ENCODE results near the gene TAS2R10.

The TAS2R10 gene

DNA sequence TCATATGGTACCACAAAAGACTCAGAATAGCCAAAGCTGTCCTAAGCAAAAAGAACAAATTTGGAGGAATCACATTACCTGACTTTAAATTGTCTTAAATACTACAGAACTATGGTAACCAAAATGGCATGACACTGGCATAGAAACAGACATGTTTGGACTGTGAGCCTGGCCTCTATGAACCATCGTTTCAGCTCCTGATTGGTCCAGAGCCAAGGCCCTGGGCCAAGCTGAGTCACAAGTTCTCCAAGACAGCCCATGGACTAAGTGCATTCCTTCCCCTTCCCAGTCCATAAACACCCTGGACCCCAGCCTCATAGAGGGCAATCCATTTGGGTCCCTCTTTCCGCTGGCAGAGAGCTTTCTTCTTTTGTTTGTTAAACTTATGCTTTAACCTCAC is 35.2 kb upstream of the TAS2R10 start:
- Histone ChIP-seq H3K4me2 (ENCODE audit: insufficient read depth, low read length, poor library complexity, severe bottlenecking) (no peak overlapping the region), H3K36me3 (replicated peaks in 1 of 2; ENCODE audit: control insufficient read depth in 2 of 2, insufficient read depth in 2 of 2, low read length in 2 of 2) (peaks cover 2 to 13% of the 10 kb centered on the region in 2 donors), H2BK12ac (ENCODE audit: low read length) (no peak overlapping the region), H3K23ac (ENCODE audit: low read depth, low read length, poor library complexity) (no peak overlapping the region), H2AFZ (ENCODE audit: low read length) (no peak overlapping the region), H4K8ac (ENCODE audit: low read depth, low read length) (no peak overlapping the region), H2BK120ac (ENCODE audit: low read depth, low read length) (no peak overlapping the region), H3K4ac (ENCODE audit: low read length) (no peak overlapping the region), H3K27ac (replicated peaks; ENCODE audit: low read length) (no peak overlapping the region), H3K9me3 (replicated peaks in 1 of 2; ENCODE audit: control insufficient read depth in 2 of 2, insufficient read depth in 1 of 2, low read depth in 1 of 2, low read length in 2 of 2) (peaks cover 6 to 37% of the 10 kb centered on the region in 2 donors), H3K9ac (ENCODE audit: low read depth, low read length, poor library complexity) (no peak overlapping the region), H2BK15ac (ENCODE audit: low read length) (no peak overlapping the region), H4K91ac (ENCODE audit: low read depth, low read length, poor library complexity) (no peak overlapping the region), H3K4me1 (ENCODE audit: control insufficient read depth in 2 of 2, insufficient read depth in 1 of 2, low read depth in 1 of 2, low read length in 2 of 2) (no peaks in the 10 kb centered on the region), H3K18ac (ENCODE audit: low read length) (no peak overlapping the region), H3K4me3 (ENCODE audit: low read length in 2 of 2) (no peak overlapping the region), H3K27me3 (ENCODE audit: control insufficient read depth in 3 of 3, insufficient read depth in 3 of 3, low read depth in 1 of 3, low read length in 3 of 3) (no peaks in the 10 kb centered on the region), H2AK5ac (ENCODE audit: low read depth, low read length) (no peak overlapping the region), H3K14ac (ENCODE audit: low read length) (no peak overlapping the region), H2BK5ac (ENCODE audit: low read length) (no peak overlapping the region), H3K79me1 (ENCODE audit: low read depth, low read length) (no peaks in the 10 kb centered on the region)
- WGBS, 2 donors (ENCODE audit: extremely low coverage in 2 of 2, insufficient read length in 2 of 2, insufficient replicate concordance in 1 of 2) = no CpG with 5 or more reads among the region's 2 CpGs
- DNase-seq (ENCODE audit: low spot score) = no peak

DNA sequence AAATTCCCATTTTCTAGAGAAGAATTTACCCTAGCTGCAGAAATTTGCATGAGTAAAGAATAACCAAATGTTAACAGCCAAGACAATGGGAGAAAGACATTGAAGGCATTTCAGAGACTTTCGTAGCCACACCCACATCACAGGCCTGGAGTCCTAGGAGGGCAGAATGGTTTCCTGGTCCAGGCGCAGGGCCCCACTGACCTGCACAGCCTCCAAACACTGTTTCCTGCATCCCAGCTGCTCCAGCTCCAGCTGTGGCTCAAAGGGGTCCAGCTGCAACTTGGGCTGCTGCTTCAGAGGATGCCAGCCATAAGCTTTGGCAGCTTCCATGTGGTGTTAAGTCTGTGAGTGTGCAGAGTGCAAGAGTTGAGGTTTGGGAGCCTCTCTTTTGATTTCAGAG is 29.6 kb upstream of the TAS2R10 start:
- Histone ChIP-seq H3K4ac (ENCODE audit: low read length) (no peak overlapping the region), H3K18ac (ENCODE audit: low read length) (no peak overlapping the region), H3K4me3 (ENCODE audit: low read length in 2 of 2) (peak overlapping the region in 1 of 2 donors; percentile 25), H2AK5ac (ENCODE audit: low read depth, low read length) (no peak overlapping the region), H3K23ac (ENCODE audit: low read depth, low read length, poor library complexity) (no peak overlapping the region), H3K4me2 (ENCODE audit: insufficient read depth, low read length, poor library complexity, severe bottlenecking) (no peak overlapping the region), H2BK5ac (ENCODE audit: low read length) (no peak overlapping the region), H2BK15ac (ENCODE audit: low read length) (no peak overlapping the region), H2BK12ac (ENCODE audit: low read length) (no peak overlapping the region), H4K8ac (ENCODE audit: low read depth, low read length) (no peak overlapping the region), H3K36me3 (replicated peaks in 1 of 2; ENCODE audit: control insufficient read depth in 2 of 2, insufficient read depth in 2 of 2, low read length in 2 of 2) (peaks cover 2 to 21% of the 10 kb centered on the region in 2 donors), H3K9ac (ENCODE audit: low read depth, low read length, poor library complexity) (no peak overlapping the region), H3K14ac (ENCODE audit: low read length) (no peak overlapping the region), H3K9me3 (replicated peaks in 1 of 2; ENCODE audit: control insufficient read depth in 2 of 2, insufficient read depth in 1 of 2, low read depth in 1 of 2, low read length in 2 of 2) (peaks cover 11 to 37% of the 10 kb centered on the region in 2 donors), H3K4me1 (ENCODE audit: control insufficient read depth in 2 of 2, insufficient read depth in 1 of 2, low read depth in 1 of 2, low read length in 2 of 2) (no peaks in the 10 kb centered on the region), H3K27me3 (ENCODE audit: control insufficient read depth in 3 of 3, insufficient read depth in 3 of 3, low read depth in 1 of 3, low read length in 3 of 3) (no peaks in the 10 kb centered on the region), H3K27ac (replicated peaks; ENCODE audit: low read length) (no peak overlapping the region), H2BK120ac (ENCODE audit: low read depth, low read length) (no peak overlapping the region), H4K91ac (ENCODE audit: low read depth, low read length, poor library complexity) (no peak overlapping the region), H2AFZ (ENCODE audit: low read length) (no peak overlapping the region), H3K79me1 (ENCODE audit: low read depth, low read length) (no peaks in the 10 kb centered on the region)
- no peak for DNase-seq (ENCODE audit: low spot score)
- WGBS, 2 donors (ENCODE audit: extremely low coverage in 2 of 2, insufficient read length in 2 of 2, insufficient replicate concordance in 1 of 2) = no CpG with 5 or more reads among the region's 2 CpGs

DNA sequence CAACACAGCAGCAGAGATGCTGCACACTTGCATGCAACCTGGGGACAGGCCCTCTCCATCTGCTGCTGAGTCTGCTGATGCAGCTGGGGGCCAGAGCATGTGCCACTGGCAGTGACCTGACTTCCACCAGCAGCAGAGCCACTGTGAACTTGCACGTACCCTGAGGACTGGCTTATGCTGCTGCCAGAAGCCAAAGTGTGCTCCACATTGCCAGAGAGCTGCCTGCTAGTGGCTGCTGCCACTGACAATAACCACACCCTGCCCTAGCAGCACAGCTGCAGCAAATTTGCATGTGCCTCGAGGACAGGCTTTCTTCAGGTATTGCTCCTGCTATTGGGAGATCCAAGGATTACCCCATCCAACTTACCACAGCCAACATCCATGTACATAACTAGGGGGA is 27.6 kb upstream of the TAS2R10 start:
- WGBS, 2 donors (ENCODE audit: extremely low coverage in 2 of 2, insufficient read length in 2 of 2, insufficient replicate concordance in 1 of 2) = no CpG with 5 or more reads among the region's 2 CpGs
- no peak overlapping the region for H4K91ac ChIP-seq (ENCODE audit: low read depth, low read length, poor library complexity)

DNA sequence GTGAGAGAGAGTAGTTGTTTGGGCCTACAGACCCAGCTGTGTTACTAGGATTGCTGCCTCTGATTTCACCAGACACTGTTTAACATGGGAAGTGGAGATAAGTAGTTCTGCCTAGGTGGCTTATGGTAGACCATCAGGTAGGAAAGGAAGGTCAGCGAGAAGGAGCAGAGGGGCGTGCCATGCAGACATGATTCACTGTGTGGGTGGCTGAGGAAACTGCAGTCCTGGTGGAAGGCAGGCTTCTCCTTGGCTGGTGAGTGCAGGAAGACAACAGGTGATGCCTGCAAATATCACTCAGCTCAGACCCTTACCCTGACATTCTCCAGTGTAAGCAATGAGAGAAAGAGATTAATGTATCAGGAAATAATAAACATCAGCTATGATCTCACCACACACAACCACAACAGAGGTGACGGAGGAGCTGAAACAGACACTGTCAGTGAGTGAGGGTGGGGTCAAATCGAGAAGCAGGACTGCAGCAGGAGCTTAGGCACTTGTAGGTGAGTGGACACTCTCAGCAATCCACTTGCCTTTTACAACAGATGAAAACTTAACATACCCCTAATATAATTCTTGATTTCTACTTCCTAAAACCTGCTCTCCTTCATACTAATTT is 25.2 kb upstream of the TAS2R10 start:
- Histone ChIP-seq H3K14ac (ENCODE audit: low read length) (no peak overlapping the region), H3K18ac (ENCODE audit: low read length) (no peak overlapping the region), H3K27ac (replicated peaks; ENCODE audit: low read length) (no peak overlapping the region), H4K91ac (ENCODE audit: low read depth, low read length, poor library complexity) (no peak overlapping the region), H3K4me2 (ENCODE audit: insufficient read depth, low read length, poor library complexity, severe bottlenecking) (no peak overlapping the region), H3K23ac (ENCODE audit: low read depth, low read length, poor library complexity) (no peak overlapping the region), H2BK5ac (ENCODE audit: low read length) (no peak overlapping the region), H2BK12ac (ENCODE audit: low read length) (no peak overlapping the region), H2AK5ac (ENCODE audit: low read depth, low read length) (no peak overlapping the region), H3K9ac (ENCODE audit: low read depth, low read length, poor library complexity) (no peak overlapping the region), H3K4me1 (ENCODE audit: control insufficient read depth in 2 of 2, insufficient read depth in 1 of 2, low read depth in 1 of 2, low read length in 2 of 2) (peaks cover 0 to 1% of the 10 kb centered on the region in 2 donors), H3K4me3 (ENCODE audit: low read length in 2 of 2) (no peak overlapping the region), H2AFZ (ENCODE audit: low read length) (no peak overlapping the region), H3K27me3 (ENCODE audit: control insufficient read depth in 3 of 3, insufficient read depth in 3 of 3, low read depth in 1 of 3, low read length in 3 of 3) (no peaks in the 10 kb centered on the region), H2BK120ac (ENCODE audit: low read depth, low read length) (no peak overlapping the region), H3K4ac (ENCODE audit: low read length) (no peak overlapping the region), H2BK15ac (ENCODE audit: low read length) (no peak overlapping the region), H3K36me3 (replicated peaks in 1 of 2; ENCODE audit: control insufficient read depth in 2 of 2, insufficient read depth in 2 of 2, low read length in 2 of 2) (peaks cover 0 to 24% of the 10 kb centered on the region in 2 donors), H4K8ac (ENCODE audit: low read depth, low read length) (no peak overlapping the region), H3K79me1 (ENCODE audit: low read depth, low read length) (no peaks in the 10 kb centered on the region), H3K9me3 (replicated peaks in 1 of 2; ENCODE audit: control insufficient read depth in 2 of 2, insufficient read depth in 1 of 2, low read depth in 1 of 2, low read length in 2 of 2) (peaks cover 7 to 10% of the 10 kb centered on the region in 2 donors)
- no CpG with 5 or more reads among the region's 4 CpGs for WGBS, 2 donors (ENCODE audit: extremely low coverage in 2 of 2, insufficient read length in 2 of 2, insufficient replicate concordance in 1 of 2)
- DNase-seq (ENCODE audit: low spot score) = no peak

More for the DNA sequence above, 27.6 kb upstream of the TAS2R10 start:
- H3K79me1 ChIP-seq (ENCODE audit: low read depth, low read length) = no peaks in the 10 kb centered on the region
- H3K4me3 ChIP-seq (ENCODE audit: low read length in 2 of 2) = peak overlapping the region in 1 of 2 donors; percentile 30
- no peak overlapping the region for H4K8ac ChIP-seq (ENCODE audit: low read depth, low read length)
- no peak overlapping the region for H3K23ac ChIP-seq (ENCODE audit: low read depth, low read length, poor library complexity)
- peaks cover 11 to 32% of the 10 kb centered on the region in 2 donors for H3K9me3 ChIP-seq (replicated peaks in 1 of 2; ENCODE audit: control insufficient read depth in 2 of 2, insufficient read depth in 1 of 2, low read depth in 1 of 2, low read length in 2 of 2)
- no peak overlapping the region for H3K4me2 ChIP-seq (ENCODE audit: insufficient read depth, low read length, poor library complexity, severe bottlenecking)
- H2BK120ac ChIP-seq (ENCODE audit: low read depth, low read length) = no peak overlapping the region
- no peak overlapping the region for H3K4ac ChIP-seq (ENCODE audit: low read length)
- H3K36me3 ChIP-seq (replicated peaks in 1 of 2; ENCODE audit: control insufficient read depth in 2 of 2, insufficient read depth in 2 of 2, low read length in 2 of 2) = peaks cover 2 to 19% of the 10 kb centered on the region in 2 donors
- H3K27me3 ChIP-seq (ENCODE audit: control insufficient read depth in 3 of 3, insufficient read depth in 3 of 3, low read depth in 1 of 3, low read length in 3 of 3) = no peaks in the 10 kb centered on the region
- H2AK5ac ChIP-seq (ENCODE audit: low read depth, low read length) = no peak overlapping the region
- peak overlapping the region; percentile 9 for H3K14ac ChIP-seq (ENCODE audit: low read length)
- peak overlapping the region; percentile 75 for H3K9ac ChIP-seq (ENCODE audit: low read depth, low read length, poor library complexity)
- H3K27ac ChIP-seq (replicated peaks; ENCODE audit: low read length) = no peak overlapping the region
- H3K18ac ChIP-seq (ENCODE audit: low read length) = peak overlapping the region; percentile 9
- H2BK5ac ChIP-seq (ENCODE audit: low read length) = no peak overlapping the region
- no peak overlapping the region for H2BK12ac ChIP-seq (ENCODE audit: low read length)
- DNase-seq (ENCODE audit: low spot score) = no peak
- H2BK15ac ChIP-seq (ENCODE audit: low read length) = no peak overlapping the region
- H3K4me1 ChIP-seq (ENCODE audit: control insufficient read depth in 2 of 2, insufficient read depth in 1 of 2, low read depth in 1 of 2, low read length in 2 of 2) = no peaks in the 10 kb centered on the region
- no peak overlapping the region for H2AFZ ChIP-seq (ENCODE audit: low read length)

All from neuronal stem cell (in vitro differentiated cells).